DOHH2 (cell line): ENCODE data around the gene TMEM151B.

Source experiments
- H3F3A ChIP-seq: fragments of 200-600 bp; sonication (generic), shearing (Covaris generic); 2 replicates; pipeline ENCODE4 v1.6.0; 2016; ENCODE audit warnings: antibody characterized with exemption, mild to moderate bottlenecking; ENCODE audit not compliant: control insufficient read depth, insufficient read depth
- H3K27ac ChIP-seq: fragments of 200-600 bp; sonication (generic); 2 replicates; pipeline ENCODE4 v1.5.1; 2014; ENCODE audit warnings: low read depth, mild to moderate bottlenecking, low read length, moderate library complexity
- H3K27me3 ChIP-seq: fragments of 200-600 bp; sonication (generic); 2 replicates; pipeline ENCODE4 v1.6.1; 2014; ENCODE audit warnings: mild to moderate bottlenecking, low read length, mixed read lengths; ENCODE audit not compliant: control insufficient read depth
- H3K36me3 ChIP-seq: fragments of 200-600 bp; sonication (generic); 2 replicates; pipeline ENCODE4 v1.6.1; 2014; ENCODE audit warnings: mild to moderate bottlenecking, low read length, moderate library complexity, mixed read lengths; ENCODE audit not compliant: control insufficient read depth
- H3K4me1 ChIP-seq: fragments of 200-600 bp; sonication (generic); 2 replicates; pipeline ENCODE4 v1.6.1; 2014; ENCODE audit warnings: mild to moderate bottlenecking, low read length, mixed read lengths; ENCODE audit not compliant: control insufficient read depth
- H3K4me2 ChIP-seq: fragments of 200-600 bp; sonication (generic); 2 replicates; pipeline ENCODE4 v1.6.0; 2014; ENCODE audit warnings: mild to moderate bottlenecking, low read length, moderate library complexity
- H3K4me3 ChIP-seq: fragments of 200-600 bp; sonication (generic); 2 replicates; pipeline ENCODE4 v1.5.1; 2014; ENCODE audit warnings: mild to moderate bottlenecking, low read length, mixed read lengths
- H3K79me2 ChIP-seq: fragments of 200-600 bp; sonication (generic); 2 replicates; pipeline ENCODE4 v1.6.1; 2014; ENCODE audit warnings: mild to moderate bottlenecking, low read length, mixed read lengths; ENCODE audit not compliant: control insufficient read depth
- H3K9me2 ChIP-seq: fragments of 200-600 bp; sonication (generic); replicated peaks from 2 replicates; pipeline ENCODE4 v1.6.1; 2014; ENCODE audit warnings: mild to moderate bottlenecking, low read length, mixed read lengths; ENCODE audit not compliant: control insufficient read depth
- H3K9me3 ChIP-seq: fragments of 200-600 bp; sonication (generic); 2 replicates; pipeline ENCODE4 v1.6.1; 2014; ENCODE audit warnings: antibody characterized with exemption, low read length, mixed read lengths; ENCODE audit not compliant: control insufficient read depth, insufficient read depth
- H4K20me1 ChIP-seq: fragments of 200-600 bp; sonication (generic); 2 replicates; pipeline ENCODE4 v1.6.0; 2014; ENCODE audit warnings: low read depth, mild to moderate bottlenecking, antibody characterized with exemption, low read length, moderate library complexity; ENCODE audit not compliant: control insufficient read depth, insufficient read depth
- EZH2phosphoT487 ChIP-seq: fragments of 200-600 bp; sonication (generic); IDR thresholded peaks from 2 replicates; pipeline ENCODE4 v1.6.1; 2017; ENCODE audit warnings: borderline replicate concordance, mild to moderate bottlenecking, antibody characterized with exemption, low read length, moderate library complexity, mixed read lengths
- TF ChIP-seq, protein P1 (sequence below): fragments of 200-600 bp; sonication (generic); IDR thresholded peaks from one replicate; pipeline ENCODE4 v1.5.1; 2014; ENCODE audit warnings: antibody characterized with exemption, mild to moderate bottlenecking, low read depth, low read length; ENCODE audit not compliant: poor library complexity, severe bottlenecking

Gene TMEM151B

DNA sequence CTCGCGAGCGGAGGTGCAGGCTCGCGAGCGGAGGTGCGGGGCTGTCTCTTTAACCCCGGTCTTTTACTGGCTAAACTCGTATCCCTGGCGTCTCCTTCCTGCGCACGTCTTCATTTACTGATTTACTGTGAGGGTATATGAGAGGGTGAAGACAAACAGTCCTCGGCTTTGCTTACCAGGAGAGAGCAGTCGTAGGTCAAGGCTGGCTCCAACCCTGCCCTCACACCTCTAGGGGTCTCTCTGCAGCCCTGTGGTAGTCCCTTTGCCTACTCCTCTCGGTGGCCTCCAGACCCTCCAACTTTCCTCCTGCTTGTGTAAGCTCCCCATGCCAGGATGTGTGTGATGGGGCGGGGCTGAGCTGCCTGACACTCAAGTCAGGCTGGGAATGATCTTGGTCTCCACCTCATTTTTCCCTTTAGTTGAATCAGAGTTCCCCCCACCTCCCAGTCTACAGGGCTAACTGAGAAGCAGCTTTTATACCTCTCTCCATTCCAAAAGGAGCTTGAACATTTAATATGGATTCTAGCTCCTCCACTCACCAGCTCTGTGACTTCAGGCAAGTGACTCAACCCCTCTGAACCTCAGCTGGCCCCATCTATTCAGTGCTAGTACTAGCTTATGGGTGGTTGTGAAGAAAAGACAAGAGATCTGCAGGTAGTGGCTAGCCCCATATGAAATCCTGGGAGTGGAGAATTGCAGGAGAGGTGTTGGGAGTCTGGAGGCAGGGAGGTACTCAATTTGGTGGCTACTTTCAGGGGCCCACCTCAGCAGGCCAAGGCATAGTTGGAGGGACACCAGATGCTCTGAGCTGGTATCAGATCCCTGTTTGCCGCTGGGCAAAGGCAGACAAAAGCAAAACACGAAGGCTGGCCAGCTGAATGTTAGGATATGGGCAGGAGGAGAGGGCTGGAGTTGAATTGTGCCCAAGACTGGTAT, 46.0 kb upstream of the TMEM151B start:
- Histone ChIP-seq H3K9me2 (no peaks in the 10 kb centered on the region), H3K36me3 (peaks cover 43% of the 10 kb centered on the region), H4K20me1 (peaks cover 12% of the 10 kb centered on the region; the same call in 1 of the 2 replicates), H3K4me2 (peak overlapping the region; percentile 96), H3K4me3 (peak overlapping the region; percentile 87), H3K79me2 (peaks cover 49% of the 10 kb centered on the region), H3K27ac (peak overlapping the region; percentile 72), H3K27me3 (no peaks in the 10 kb centered on the region), H3K9me3 (no peaks in the 10 kb centered on the region), H3F3A (peaks cover 12% of the 10 kb centered on the region), H3K4me1 (peaks cover 57% of the 10 kb centered on the region)
- TF ChIP-seq EZH2phosphoT487 = no peak
- TF ChIP-seq, protein P1, sequence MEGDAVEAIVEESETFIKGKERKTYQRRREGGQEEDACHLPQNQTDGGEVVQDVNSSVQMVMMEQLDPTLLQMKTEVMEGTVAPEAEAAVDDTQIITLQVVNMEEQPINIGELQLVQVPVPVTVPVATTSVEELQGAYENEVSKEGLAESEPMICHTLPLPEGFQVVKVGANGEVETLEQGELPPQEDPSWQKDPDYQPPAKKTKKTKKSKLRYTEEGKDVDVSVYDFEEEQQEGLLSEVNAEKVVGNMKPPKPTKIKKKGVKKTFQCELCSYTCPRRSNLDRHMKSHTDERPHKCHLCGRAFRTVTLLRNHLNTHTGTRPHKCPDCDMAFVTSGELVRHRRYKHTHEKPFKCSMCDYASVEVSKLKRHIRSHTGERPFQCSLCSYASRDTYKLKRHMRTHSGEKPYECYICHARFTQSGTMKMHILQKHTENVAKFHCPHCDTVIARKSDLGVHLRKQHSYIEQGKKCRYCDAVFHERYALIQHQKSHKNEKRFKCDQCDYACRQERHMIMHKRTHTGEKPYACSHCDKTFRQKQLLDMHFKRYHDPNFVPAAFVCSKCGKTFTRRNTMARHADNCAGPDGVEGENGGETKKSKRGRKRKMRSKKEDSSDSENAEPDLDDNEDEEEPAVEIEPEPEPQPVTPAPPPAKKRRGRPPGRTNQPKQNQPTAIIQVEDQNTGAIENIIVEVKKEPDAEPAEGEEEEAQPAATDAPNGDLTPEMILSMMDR = peak; percentile 65

DNA sequence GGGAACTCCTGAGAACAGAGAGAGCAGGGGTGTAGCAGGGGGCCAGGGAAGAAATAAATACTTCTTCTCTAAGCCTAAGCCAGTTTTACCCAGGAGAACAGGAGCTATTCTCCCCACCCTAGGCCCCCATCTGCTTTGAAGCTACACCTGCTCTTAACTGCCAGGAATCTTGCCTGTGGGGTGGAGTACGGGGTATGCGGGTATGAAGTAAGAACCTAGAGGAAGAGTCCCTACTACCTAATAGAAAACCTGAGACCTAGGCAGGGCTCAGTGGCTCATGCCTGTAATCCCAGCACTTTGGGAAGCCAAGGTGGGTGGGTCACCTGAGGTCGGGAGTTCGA, 45.3 kb upstream of the TMEM151B start:
- peak overlapping the region; percentile 87 for H3K4me3 ChIP-seq
- H3K27me3 ChIP-seq = no peaks in the 10 kb centered on the region
- H3K36me3 ChIP-seq = peaks cover 49% of the 10 kb centered on the region
- peaks cover 12% of the 10 kb centered on the region; the same call in 1 of the 2 replicates for H4K20me1 ChIP-seq
- H3K9me3 ChIP-seq = no peaks in the 10 kb centered on the region
- no peaks in the 10 kb centered on the region for H3K9me2 ChIP-seq
- peak overlapping the region; percentile 96 for H3K4me2 ChIP-seq
- peaks cover 49% of the 10 kb centered on the region for H3K79me2 ChIP-seq
- peaks cover 51% of the 10 kb centered on the region for H3K4me1 ChIP-seq
- no peak for TF ChIP-seq EZH2phosphoT487
- TF ChIP-seq, protein P1 = no peak
- H3F3A ChIP-seq = peaks cover 9% of the 10 kb centered on the region
- H3K27ac ChIP-seq = no peak overlapping the region

DNA sequence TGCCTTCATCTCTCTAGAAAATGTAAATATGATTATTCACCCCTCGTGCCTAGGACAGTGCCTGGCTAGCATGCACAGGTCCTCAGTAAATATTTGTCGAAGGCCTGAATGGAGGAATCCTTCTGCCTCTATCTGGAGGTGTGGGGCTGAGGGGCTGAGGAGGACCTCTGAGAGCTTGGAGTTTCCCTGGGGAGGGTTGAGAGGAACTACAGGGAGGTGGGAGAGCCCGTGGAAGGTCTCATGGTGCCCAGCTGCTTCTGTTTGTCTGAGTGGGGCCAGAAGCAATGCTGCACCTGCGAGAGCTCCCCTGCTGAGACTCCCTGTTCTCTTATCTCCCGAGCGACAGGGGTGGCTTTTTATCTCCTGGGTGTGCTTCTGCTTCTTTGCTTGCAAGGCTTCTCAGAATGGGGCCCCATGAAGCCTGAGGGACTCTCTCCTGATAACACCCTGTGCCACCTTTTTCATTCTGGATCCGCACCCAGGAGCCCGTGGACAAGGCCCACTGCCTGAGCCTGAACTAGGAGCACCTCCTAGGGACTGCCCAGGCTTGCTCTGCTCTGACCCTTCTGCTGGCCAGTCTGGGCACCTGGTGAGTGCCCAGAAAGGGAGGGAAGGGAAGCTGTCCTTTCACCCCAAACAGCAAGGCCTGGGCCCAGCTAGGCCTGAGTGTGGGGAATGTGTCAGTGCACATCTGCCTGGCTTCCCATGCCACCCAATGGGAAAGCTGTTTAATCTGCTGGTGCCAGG, 44.5 kb upstream of the TMEM151B start:
- H3K4me2 ChIP-seq = peak overlapping the region; percentile 96
- H3K4me3 ChIP-seq = peak overlapping the region; percentile 87
- TF ChIP-seq EZH2phosphoT487 = no peak
- TF ChIP-seq, protein P1 = no peak
- H3K9me3 ChIP-seq = no peaks in the 10 kb centered on the region
- H4K20me1 ChIP-seq = peaks cover 12% of the 10 kb centered on the region; the same call in 1 of the 2 replicates
- H3K36me3 ChIP-seq = peaks cover 57% of the 10 kb centered on the region
- H3K4me1 ChIP-seq = peaks cover 48% of the 10 kb centered on the region
- peaks cover 49% of the 10 kb centered on the region for H3K79me2 ChIP-seq
- H3F3A ChIP-seq = peaks cover 4% of the 10 kb centered on the region
- H3K27ac ChIP-seq = peak overlapping the region; percentile 3; the same call in 1 of the 2 replicates
- H3K27me3 ChIP-seq = no peaks in the 10 kb centered on the region
- no peaks in the 10 kb centered on the region for H3K9me2 ChIP-seq
